NCI-H1092 treated with DMSO at 0.1 percent for 48 hours (cell line): ENCODE measurements around the gene FLCN.
A peak's percentile ranks its signal among the peaks of the same experiment; 100 is the strongest.
"Not testable (repeated sequence)": the region's sequence is repeated elsewhere in the genome, so short reads cannot be mapped to it uniquely, and the experiment has no call there.

ENCODE experiments used
- DNase-seq: peaks from one replicate; lab custom pipeline; 2025; lab: John Stamatoyannopoulos, UW

The FLCN gene

GRCh38 chr17:17213775-17214174 is 23.2 kb downstream of the FLCN start:
- DNase-seq, result no peak

DNA sequence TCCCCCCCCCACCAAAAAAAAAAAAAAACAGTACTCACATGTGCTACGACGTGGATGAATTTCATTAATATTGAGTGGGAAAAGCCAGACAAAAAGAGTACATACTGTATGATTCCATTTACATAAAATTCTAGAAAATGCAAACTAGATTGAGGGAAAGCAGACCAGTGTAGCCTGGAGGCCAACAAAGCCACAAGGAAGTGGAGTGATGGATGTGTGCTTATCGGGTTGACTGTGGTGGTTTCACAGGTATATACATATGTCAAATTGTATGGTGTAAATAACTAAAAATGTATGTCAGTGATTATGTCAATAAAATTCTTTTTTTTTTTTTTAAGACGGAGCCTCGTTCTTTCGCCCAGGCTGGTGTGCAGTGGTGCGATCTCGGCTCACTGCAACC is 29.0 kb downstream of the FLCN start:
- DNase-seq, result no peak

GRCh38 chr17:17206913-17207335 is 30.0 kb downstream of the FLCN start:
- peak; percentile 36 for DNase-seq

DNA sequence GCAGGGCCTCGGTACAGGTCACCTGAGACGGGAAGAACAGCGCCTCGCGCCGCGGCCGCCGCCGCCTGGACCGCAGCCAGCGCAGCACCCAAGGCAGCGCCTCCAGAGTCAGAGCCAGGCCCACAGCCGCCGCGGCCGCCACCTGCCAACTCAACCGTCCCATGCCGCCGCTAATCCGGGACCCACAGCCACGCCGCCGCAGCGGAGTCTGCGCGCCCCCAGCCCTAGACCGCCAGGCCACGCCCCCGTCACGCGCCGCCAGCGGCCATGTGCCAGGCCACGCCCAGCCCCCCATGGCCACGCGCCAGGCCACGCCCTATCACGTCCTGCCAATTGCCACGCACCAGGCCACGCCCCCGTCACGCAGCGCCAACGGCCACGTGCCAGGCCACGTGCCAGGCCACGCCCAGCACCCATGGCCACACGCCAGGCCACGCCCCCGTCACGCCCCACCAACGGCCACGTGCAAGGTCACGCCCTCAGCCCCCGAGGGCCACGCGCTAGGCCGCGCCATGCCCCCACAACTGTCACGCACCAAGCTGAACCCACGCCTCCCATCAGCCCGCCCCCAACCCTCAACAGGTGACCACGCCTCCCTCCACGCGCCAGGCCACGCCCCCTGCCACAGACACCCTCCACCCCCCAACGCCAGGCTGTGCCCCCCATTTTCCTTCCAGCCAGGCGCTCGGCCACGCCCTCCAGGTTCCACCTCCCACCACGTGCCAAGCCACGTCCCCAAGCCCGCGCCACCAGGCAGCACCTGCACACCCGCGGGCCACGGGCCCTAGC is 30.6 kb downstream of the FLCN start, which contains the start of gene PLD6:
Gene PLD6, minus strand, starts transcription at position 210 of the 789 bp plus-strand sequence. Its CDS starts 47 bp downstream, at position 163.
- peak; percentile 62 for DNase-seq

DNA sequence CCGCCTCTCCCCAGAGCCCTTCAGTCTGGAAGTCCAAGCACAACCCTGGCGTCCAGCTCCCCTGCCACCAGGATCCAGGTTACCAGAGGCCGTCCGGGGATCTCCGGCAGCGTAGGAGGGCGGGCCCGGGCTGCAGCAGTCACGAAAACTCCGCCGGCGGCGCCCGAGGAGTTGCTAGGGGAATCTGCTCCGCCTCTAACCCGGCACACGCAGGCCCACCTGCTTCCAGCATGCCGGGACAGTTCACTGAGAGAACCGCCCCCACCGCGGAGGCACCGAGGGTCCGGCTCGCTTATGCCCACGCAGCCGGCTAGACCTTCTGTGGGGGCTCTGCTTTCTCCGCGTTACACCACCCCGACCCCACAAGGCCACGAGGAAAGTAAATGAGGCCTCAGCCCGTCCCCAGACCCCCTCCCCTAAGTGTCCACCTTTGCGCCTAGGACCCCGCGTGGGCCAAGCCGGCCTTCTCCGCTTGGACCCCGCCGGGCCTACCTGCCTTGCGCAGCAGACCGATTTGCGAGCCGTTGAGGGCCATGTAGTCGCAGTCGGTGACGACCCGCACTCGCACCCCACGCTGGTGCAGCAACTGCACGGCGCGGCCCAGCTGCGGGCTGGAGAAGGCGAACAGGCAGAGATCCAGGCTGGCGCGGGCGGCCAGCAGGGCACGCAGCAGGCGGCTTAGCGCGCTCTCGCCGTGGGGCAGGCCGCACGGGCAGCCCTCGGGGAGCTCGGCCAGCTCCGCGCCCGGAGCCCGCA is 31.4 kb downstream of the FLCN start:
- peak; percentile 23 for DNase-seq

- DNase-seq, result no peak
These were observed 32.2 kb downstream of the FLCN start for GRCh38 chr17:17204635-17205231.

DNA sequence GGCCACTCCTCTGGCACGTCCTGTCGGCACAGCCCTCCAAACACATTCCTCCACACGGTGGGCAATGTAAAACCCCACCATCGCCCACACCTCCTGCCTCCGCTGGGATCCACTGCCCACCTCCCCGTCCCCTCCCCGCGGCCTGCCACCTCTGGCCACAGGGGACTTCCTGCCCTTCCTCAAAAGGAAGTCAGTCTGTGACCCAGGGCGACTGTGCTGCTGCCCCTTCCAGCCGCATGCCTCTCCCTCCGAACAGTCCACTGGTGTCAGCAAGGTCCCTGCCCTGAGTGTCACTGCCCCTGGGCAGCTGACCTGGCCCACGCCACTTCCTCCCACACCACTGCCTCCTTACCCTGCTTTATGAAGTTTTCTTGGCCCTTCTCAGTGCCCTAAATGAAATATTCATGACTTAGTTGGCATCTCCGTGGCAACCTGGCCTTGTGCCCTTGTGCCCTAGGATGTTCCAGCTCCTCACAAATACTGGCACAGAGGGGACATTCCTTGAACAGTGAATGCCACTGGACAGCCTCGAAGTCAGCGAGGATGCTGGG is 32.9 kb downstream of the FLCN start:
- DNase-seq, result no peak

DNA sequence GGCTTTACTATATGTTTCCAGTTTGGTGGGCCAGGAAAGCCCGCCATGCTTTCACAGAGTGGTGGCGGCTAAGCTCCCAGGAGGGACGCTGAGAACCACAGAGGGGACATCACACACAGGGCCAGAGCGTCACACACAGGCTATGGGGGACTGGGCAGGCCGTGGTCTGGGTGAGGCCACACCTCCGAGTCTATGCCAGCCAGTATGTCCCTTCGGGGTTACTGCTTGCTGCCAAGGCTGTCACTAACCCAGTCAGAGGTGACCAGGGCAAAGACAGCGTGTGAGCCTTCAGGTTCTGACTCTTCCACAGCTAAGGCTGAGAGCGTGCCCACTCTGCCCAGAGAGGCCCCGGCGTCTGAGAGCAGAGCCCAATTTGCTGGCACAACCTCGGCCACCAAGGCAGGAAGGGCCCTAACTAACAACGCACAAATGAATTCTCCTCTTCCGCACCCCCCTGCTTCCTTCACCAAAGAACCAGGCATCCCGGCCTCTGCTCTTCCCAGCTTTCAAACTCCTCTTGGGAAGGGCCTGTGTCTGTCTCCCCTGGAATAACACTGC is 33.7 kb downstream of the FLCN start:
- DNase-seq, result no peak

- no peak for DNase-seq
These were observed 35.1 kb downstream of the FLCN start for GRCh38 chr17:17201907-17202306.

- DNase-seq, result no peak
These were observed 35.7 kb downstream of the FLCN start for GRCh38 chr17:17201271-17201670.

- no peak for DNase-seq
These were observed 36.1 kb downstream of the FLCN start for GRCh38 chr17:17200831-17201230.

DNA sequence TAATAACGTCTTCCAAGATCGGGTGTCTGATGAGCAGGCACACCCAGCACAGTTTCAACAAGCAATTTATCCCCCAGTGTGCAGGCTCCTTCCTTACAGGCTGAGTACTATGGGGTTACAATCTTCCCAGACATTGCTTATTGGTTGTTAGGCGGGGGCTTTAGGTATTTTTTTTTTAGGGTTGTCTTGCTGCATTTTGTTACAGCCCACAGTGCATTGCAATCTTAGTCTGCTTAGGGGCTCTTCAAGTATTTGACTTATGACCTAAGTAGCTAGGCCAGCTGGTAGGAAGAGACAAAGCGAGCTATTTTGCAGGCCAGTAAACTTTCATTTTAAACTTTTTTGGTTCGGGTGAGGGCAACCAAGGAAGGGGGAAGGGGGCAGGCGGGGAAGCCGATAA is 36.7 kb downstream of the FLCN start:
- DNase-seq, result no peak

DNA sequence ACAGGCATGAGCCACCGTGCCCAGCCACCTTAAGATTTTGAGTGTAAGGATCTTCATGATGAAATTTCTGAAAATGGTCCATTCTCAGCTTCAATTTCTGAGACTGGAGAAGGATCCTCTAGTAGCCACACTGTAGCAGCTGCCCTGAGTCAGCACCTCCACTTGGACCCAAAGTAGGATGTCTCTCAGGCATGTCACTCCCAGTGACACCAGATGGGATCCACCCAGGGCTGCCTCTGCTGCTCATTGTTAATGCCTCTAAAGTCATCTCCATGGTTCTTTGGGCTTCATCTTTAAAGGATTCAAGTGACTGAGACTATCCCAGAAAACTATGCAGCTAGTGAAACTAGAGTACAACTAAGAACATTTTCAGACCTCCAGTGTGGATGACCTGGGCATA is 38.7 kb downstream of the FLCN start:
- no peak for DNase-seq

DNA sequence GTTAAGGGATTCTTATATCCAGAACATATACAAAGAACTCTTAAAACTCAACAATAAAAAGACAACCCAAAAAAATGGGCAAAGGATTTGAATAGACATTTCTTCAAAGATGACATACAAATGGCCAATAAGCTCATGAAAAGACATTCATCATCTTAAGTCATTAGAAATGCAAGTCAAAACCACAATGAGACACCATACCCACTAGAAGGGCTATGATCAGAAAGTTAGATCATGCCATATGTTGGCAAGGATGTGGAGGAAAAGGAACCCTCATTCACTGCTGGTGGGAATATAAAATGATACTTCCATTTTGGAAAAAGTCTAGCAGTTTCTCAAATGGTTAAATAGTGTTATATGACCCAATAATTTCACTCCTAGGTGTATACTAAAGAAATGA is 40.2 kb downstream of the FLCN start:
- DNase-seq, result no peak

GRCh38 chr17:17195466-17195865 is 41.5 kb downstream of the FLCN start:
- not testable (repeated sequence) for DNase-seq

- DNase-seq, result no peak
These were observed 45.0 kb downstream of the FLCN start for GRCh38 chr17:17191961-17192381.

DNA sequence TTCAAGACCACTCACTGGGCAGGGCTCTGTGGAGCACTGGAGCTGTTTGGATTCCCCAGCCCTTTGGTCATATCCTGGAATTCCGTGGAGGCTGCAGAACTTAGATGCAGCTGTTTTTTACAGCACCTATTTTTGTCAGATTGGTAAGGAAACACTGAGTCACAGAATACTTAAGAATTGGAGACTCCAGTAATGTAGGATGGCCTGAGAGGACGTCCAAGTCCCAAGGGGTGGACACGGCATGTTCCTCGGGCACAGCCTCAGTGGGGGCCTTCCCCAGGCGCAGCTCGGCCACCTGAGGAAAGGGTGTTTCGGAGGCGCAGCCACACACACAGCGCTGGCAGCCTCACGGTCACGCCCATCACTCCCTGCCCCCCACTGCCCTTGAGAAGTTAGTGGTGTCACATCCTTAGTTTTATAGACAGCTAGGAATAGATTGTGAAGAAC is 45.6 kb downstream of the FLCN start:
- no peak for DNase-seq

DNA sequence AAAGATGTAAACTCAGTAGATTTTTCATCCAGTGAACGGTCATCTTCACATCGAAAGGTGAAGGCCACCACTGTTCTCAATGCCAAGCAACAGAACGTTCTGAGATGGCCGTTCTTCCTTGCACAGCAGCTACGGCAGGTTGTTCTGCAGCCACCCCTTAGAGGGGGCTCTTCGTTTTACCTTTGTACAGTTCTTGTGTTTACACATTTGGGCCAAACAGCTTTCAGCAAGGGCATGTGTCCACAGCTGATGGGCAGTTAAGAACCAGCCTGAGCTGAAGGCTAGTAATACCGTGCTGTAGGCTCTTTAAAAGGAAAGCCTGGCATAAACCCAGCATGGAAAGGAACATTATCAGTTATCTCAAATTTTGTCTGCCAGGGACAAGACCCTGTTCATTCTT is 46.8 kb downstream of the FLCN start:
- DNase-seq, result no peak

DNA sequence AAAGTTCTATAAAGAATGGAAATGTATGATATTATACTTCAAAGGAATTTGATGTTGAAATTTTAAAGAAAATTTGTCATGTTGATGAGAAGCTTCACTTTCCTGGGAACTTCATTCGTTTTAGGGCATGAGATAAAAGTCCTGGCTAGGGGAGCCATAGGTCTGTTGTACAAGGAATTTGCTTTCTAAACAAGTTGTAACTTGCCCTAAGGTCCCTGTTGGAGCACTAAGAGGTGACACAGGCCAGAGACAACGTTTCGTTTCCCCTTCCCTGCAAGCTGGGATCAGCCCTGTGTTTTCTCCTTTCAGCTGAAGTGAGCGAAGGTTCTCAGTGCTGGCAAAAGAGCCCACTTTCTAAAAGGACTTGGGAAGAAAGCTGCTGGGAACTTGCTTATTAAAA is 47.4 kb downstream of the FLCN start:
- no peak for DNase-seq

- no peak for DNase-seq
These were observed 48.4 kb downstream of the FLCN start for GRCh38 chr17:17188586-17188985.

GRCh38 chr17:17186551-17187505 is 50.1 kb downstream of the FLCN start:
- no peak for DNase-seq
